Smooth muscle cell (in vitro differentiated cells): ENCODE results near the gene NKX6-2. TPM values are rescaled to one million over a fixed set of nuclear protein-coding genes. Genes with fewer than 3 reads are reported as not detected.

Source experiments
- DNase-seq: peaks from one replicate; lab custom pipeline; 2025; ENCODE audit not compliant: unreplicated experiment; lab: John Stamatoyannopoulos, UW
- H2AFZ ChIP-seq: fragments of 200-600 bp; sonication (generic); 2 replicates; pipeline ENCODE4 v1.6.0; 2016; ENCODE audit warnings: antibody characterized with exemption, low read depth, mild to moderate bottlenecking
- H3F3A ChIP-seq: fragments of 200-600 bp; sonication (generic); 2 replicates; pipeline ENCODE4 v1.6.0; 2017; ENCODE audit warnings: antibody characterized with exemption, low read depth
- H3K27ac ChIP-seq: fragments of 200-600 bp; sonication (generic); 2 replicates; pipeline ENCODE4 v1.5.1; 2016; ENCODE audit warnings: low read depth, mild to moderate bottlenecking
- H3K27me3 ChIP-seq: fragments of 200-600 bp; sonication (generic); 2 replicates; pipeline ENCODE4 v1.6.1; 2016; ENCODE audit warnings: low read depth, mild to moderate bottlenecking
- H3K36me3 ChIP-seq: fragments of 200-600 bp; sonication (generic); 2 replicates; pipeline ENCODE4 v1.5.1; 2016; ENCODE audit warnings: low read depth
- H3K4me1 ChIP-seq: fragments of 200-600 bp; sonication (generic); 2 replicates; pipeline ENCODE4 v1.5.1; 2016; ENCODE audit warnings: low read depth
- H3K4me2 ChIP-seq: fragments of 200-600 bp; sonication (generic); 2 replicates; pipeline ENCODE4 v1.6.0; 2016; ENCODE audit warnings: mild to moderate bottlenecking
- H3K4me3 ChIP-seq: fragments of 200-600 bp; sonication (generic); 2 replicates; pipeline ENCODE4 v1.5.1; 2016; ENCODE audit warnings: mild to moderate bottlenecking
- H3K79me2 ChIP-seq: fragments of 200-600 bp; sonication (generic); 2 replicates; pipeline ENCODE4 v1.6.0; 2016; ENCODE audit warnings: low read depth, mild to moderate bottlenecking
- H3K9ac ChIP-seq: fragments of 200-600 bp; sonication (generic); 2 replicates; pipeline ENCODE4 v1.6.0; 2016; ENCODE audit warnings: low read depth
- H3K9me3 ChIP-seq: fragments of 200-600 bp; sonication (generic); replicated peaks from 2 replicates; pipeline ENCODE4 v1.5.1; 2016; ENCODE audit warnings: low read depth
- H4K20me1 ChIP-seq: fragments of 200-600 bp; sonication (generic); 2 replicates; pipeline ENCODE4 v1.6.0; 2016; ENCODE audit warnings: low read depth
- WGBS: methylation state at CpG from one replicate; pipeline ENCODE4 v1.1.7; 2016; ENCODE audit warnings: low lambda C conversion rate; 5-methylcytosine and 5-hydroxymethylcytosine counted together
- polyA plus RNA-seq: library from polyadenylated mRNA; unstranded; fragments of >200 nt; fragmentation: Nextera tagmentation; extraction: Ambion mirVana; gene quantifications from 2 replicates; pipeline ENCODE4 v1.2.1, GENCODE V29; 2016
- total RNA-seq: library from RNA; depleted of rRNA; stranded (reverse); fragments of >200 nt; gene quantifications from 2 replicates; pipeline ENCODE4 v1.2.3, GENCODE V29; 2014
- TF ChIP-seq, protein P1 (sequence below): fragments of 200-600 bp; sonication (generic); IDR thresholded peaks from 2 replicates; pipeline ENCODE4 v1.5.1; 2017; ENCODE audit warnings: borderline replicate concordance, mild to moderate bottlenecking, antibody characterized with exemption; ENCODE audit not compliant: insufficient read depth, poor library complexity, severe bottlenecking

NKX6-2 gene
- total and polyA plus RNA-seq, 2 experiments from 2014 or later: 12.7 TPM; not detected in 1

DNA sequence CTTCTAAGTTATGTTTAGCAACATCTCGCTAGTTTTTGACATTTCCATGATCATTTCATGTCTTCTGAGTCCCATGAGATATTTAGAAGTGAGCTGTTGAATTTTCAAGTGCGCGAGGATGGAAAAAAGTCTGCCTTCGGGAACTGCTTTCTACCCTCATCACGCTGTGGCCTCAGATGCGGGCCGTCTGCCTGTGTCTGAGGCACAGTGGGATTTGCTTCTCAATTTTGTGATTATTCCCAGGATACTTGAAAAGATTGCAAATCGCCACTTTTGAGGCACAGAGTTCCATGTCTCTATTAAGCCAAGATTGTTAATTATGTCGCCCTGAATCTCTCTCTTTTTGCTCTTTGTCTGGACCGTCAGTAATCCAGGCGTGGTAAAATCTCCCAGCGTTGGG, 30.8 kb upstream of the NKX6-2 start:
- Histone ChIP-seq H3K4me2 (no peak overlapping the region), H3K27ac (no peak overlapping the region), H3K27me3 (peaks cover 4% of the 10 kb centered on the region), H3K79me2 (no peaks in the 10 kb centered on the region), H3K4me3 (no peak overlapping the region), H3K36me3 (no peaks in the 10 kb centered on the region), H3K9me3 (no peaks in the 10 kb centered on the region), H3F3A (no peaks in the 10 kb centered on the region), H4K20me1 (no peaks in the 10 kb centered on the region), H3K9ac (no peak overlapping the region), H2AFZ (no peak overlapping the region), H3K4me1 (no peaks in the 10 kb centered on the region)
- TF ChIP-seq, protein P1, sequence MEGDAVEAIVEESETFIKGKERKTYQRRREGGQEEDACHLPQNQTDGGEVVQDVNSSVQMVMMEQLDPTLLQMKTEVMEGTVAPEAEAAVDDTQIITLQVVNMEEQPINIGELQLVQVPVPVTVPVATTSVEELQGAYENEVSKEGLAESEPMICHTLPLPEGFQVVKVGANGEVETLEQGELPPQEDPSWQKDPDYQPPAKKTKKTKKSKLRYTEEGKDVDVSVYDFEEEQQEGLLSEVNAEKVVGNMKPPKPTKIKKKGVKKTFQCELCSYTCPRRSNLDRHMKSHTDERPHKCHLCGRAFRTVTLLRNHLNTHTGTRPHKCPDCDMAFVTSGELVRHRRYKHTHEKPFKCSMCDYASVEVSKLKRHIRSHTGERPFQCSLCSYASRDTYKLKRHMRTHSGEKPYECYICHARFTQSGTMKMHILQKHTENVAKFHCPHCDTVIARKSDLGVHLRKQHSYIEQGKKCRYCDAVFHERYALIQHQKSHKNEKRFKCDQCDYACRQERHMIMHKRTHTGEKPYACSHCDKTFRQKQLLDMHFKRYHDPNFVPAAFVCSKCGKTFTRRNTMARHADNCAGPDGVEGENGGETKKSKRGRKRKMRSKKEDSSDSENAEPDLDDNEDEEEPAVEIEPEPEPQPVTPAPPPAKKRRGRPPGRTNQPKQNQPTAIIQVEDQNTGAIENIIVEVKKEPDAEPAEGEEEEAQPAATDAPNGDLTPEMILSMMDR: no peak
- DNase-seq: no peak
- WGBS: 92% methylated on average over 12 of the region's 12 CpGs

DNA sequence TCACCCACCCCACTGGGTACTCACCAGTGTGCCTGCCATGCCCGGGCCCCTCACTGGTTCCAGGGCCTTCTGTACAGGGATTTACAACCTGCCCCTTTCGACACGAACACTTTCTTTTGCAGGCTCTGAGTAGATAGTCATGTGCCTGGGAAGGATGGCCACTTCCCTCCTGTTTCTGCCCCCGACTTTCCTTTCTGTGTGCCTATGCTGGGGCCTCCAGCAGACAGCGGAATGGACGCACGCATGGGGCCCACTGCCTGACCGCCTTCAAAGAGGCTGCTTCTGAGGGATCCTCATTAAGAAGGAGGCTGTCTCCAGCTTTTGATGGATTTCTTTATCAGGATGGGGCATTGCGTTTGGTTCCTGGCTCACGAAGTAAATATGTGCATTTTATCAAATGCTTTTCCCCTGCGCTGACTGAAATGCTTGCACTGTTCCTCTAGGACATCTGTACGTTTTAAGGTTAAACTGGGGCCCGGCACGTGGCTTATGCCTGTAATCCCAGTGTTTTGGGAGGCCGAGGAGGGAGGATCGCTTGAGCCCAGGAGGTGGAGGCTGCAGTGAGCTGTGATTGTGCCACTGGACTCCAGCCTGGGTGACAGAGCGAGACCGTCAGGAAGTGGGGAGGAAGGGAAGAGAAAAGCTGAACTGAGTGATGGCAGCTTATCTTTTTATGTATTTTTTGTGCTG, 29.4 kb upstream of the NKX6-2 start:
- Histone ChIP-seq H3K27ac (no peak overlapping the region), H3K36me3 (no peaks in the 10 kb centered on the region), H3K4me2 (no peak overlapping the region), H4K20me1 (no peaks in the 10 kb centered on the region), H3F3A (no peaks in the 10 kb centered on the region), H3K4me3 (no peak overlapping the region), H3K9ac (no peak overlapping the region), H3K27me3 (peaks cover 4% of the 10 kb centered on the region), H3K79me2 (no peaks in the 10 kb centered on the region), H3K4me1 (no peaks in the 10 kb centered on the region), H3K9me3 (no peaks in the 10 kb centered on the region), H2AFZ (no peak overlapping the region)
- TF ChIP-seq, protein P1: no peak
- no peak for DNase-seq
- WGBS: 87% methylated on average over 18 of the region's 18 CpGs

DNA sequence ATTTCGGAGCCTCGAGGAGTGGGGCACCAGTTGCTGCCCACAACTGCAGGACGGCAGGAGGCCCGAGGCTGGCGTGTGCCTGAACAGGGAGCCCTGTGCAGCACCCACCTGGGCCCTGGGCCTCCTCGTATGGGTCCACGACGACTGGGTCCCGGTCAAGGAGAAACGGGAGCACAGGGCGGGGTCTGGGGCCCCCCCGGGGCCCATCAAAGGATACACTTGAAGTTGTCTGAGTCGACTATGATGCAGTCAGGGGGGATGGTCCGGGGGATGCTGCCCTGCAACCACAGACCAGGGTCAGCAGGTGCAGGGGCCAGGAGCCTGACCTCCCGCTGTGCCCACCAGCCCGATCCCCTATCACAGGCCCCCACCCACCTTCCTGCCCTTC, 28.5 kb upstream of the NKX6-2 start:
- H3K4me3 ChIP-seq: no peak overlapping the region
- H3K9ac ChIP-seq: no peak overlapping the region
- TF ChIP-seq, protein P1: no peak
- no peaks in the 10 kb centered on the region for H3K36me3 ChIP-seq
- no peak overlapping the region for H2AFZ ChIP-seq
- no peaks in the 10 kb centered on the region for H3K4me1 ChIP-seq
- WGBS: 93% methylated on average over 16 of the region's 16 CpGs
- no peaks in the 10 kb centered on the region for H4K20me1 ChIP-seq
- H3K4me2 ChIP-seq: no peak overlapping the region
- no peaks in the 10 kb centered on the region for H3F3A ChIP-seq
- no peaks in the 10 kb centered on the region for H3K79me2 ChIP-seq
- H3K27me3 ChIP-seq: peaks cover 4% of the 10 kb centered on the region
- H3K27ac ChIP-seq: no peak overlapping the region
- H3K9me3 ChIP-seq: no peaks in the 10 kb centered on the region
- no peak for DNase-seq
